ENCODE results near the gene PRDM8. TPM values are rescaled to one million over a fixed set of nuclear protein-coding genes. Genes with fewer than 3 reads are reported as not detected.

PRDM8 gene
- total and polyA plus RNA-seq, 2 of the 8 experiments (the other 6 are each of a cell fraction or from before 2014, with no cell fraction given), result not detected

DNA sequence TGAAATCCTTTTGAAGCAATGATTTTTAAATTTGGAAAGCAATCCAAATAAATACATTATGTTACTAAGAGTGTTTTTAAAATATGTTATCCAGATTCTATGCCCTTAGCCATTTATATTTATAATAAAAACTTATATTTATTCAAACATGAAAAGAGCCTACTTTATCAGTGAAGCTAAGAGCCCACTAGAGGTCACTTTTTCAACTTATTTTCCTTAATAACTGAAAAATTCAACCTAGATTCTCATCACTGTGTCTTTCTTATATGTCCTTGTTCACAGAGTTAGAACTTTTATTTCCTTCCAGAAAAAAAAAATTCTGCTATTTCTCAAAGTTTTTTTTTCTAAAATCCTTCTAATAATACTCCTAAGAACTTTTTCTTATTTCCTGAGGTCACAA lies 23.9 kb downstream of the PRDM8 start:
- H2BK12ac ChIP-seq (ENCODE audit: low read depth, low read length), result no peak overlapping the region
- H2BK15ac ChIP-seq (ENCODE audit: low read length), result no peak overlapping the region
- H3K18ac ChIP-seq (ENCODE audit: extremely low read depth, low read length), result no peak overlapping the region
- FAIRE-seq, result no peak
- no peak overlapping the region for H2AK5ac ChIP-seq (ENCODE audit: low read depth, low read length)
- no peak overlapping the region for H3K4me3 ChIP-seq (ENCODE audit: extremely low read depth in 1 of 4, insufficient read depth in 2 of 4, low read depth in 3 of 4, low read length in 4 of 4)
- no peaks in the 10 kb centered on the region for H3K36me3 ChIP-seq (ENCODE audit: control insufficient read depth in 2 of 4, insufficient read depth in 4 of 4, low read length in 3 of 4)
- no peak overlapping the region for H3K4me2 ChIP-seq (ENCODE audit: insufficient read depth in 1 of 2, low read depth in 2 of 2, low read length in 2 of 2)
- H3K4me1 ChIP-seq (replicated peaks in 1 of 4; ENCODE audit: control insufficient read depth in 3 of 4, insufficient read depth in 4 of 4, low read length in 3 of 4), result no peaks in the 10 kb centered on the region
- no peak overlapping the region for H3K56ac ChIP-seq (replicated peaks; ENCODE audit: insufficient read length, low read depth, low read length)
- H3K23me2 ChIP-seq (ENCODE audit: low read depth, low read length), result no peaks in the 10 kb centered on the region
- no peak overlapping the region for H2BK5ac ChIP-seq (ENCODE audit: low read depth, low read length)
- 0 out of 7 replicates have a peak, but pooled peaks cover 0 to 4% (median 0%) of the 10 kb centered on the region in 4 experiments for H3K27me3 ChIP-seq (replicated peaks in 1 of 4; ENCODE audit: control insufficient read depth in 3 of 4, extremely low read depth in 1 of 4, insufficient read depth in 3 of 4, low read length in 3 of 4)
- H4K8ac ChIP-seq (ENCODE audit: extremely low read depth, insufficient read depth, low read length), result no peak overlapping the region
- H3K9me3 ChIP-seq (ENCODE audit: insufficient read depth in 2 of 2, low read depth in 1 of 2, low read length in 1 of 2), result no peaks in the 10 kb centered on the region
- no peak overlapping the region for H2AFZ ChIP-seq (ENCODE audit: low read length)
- no peaks in the 10 kb centered on the region for H3K79me2 ChIP-seq (ENCODE audit: control insufficient read depth in 1 of 2, insufficient read depth in 2 of 2, low read length in 2 of 2)
- CTCF ChIA-PET (ENCODE audit: partially characterized antibody), result interaction anchor here (0.7 to 3.6 kb wide), 14 partner anchors 12 to 1269 kb away, joined by 3 to 34 read pairs (median 3); no protein-coding TSS in a partner anchor
- no peak overlapping the region for H3K27ac ChIP-seq (ENCODE audit: low read depth, low read length)
- no peak overlapping the region for H3K23ac ChIP-seq (ENCODE audit: insufficient read length)
- no peaks in the 10 kb centered on the region for H4K20me1 ChIP-seq (replicated peaks in 1 of 2; ENCODE audit: control insufficient read depth in 1 of 2, insufficient read depth in 2 of 2, low read length in 2 of 2)
- no peak overlapping the region for H4K5ac ChIP-seq (ENCODE audit: insufficient read length, low read depth, low read length)
- H3K79me1 ChIP-seq (ENCODE audit: low read depth, low read length), result no peaks in the 10 kb centered on the region
- no peak overlapping the region for H2BK120ac ChIP-seq (replicated peaks; ENCODE audit: low read depth, low read length)
- no peak overlapping the region for H3K4ac ChIP-seq (replicated peaks; ENCODE audit: insufficient read length, low read depth, low read length)
- H3K9ac ChIP-seq (replicated peaks in 1 of 4; ENCODE audit: extremely low read depth in 1 of 4, low read depth in 3 of 4, low read length in 3 of 4), result no peak overlapping the region
- DNase-seq (ENCODE audit: low read depth in 1 of 2, low spot score in 2 of 2), result no peak
- TF ChIP-seq SIX5 (IDR thresholded peaks at IDR 0.05; ENCODE audit: low read depth, low read length), result no peak
- TF ChIP-seq, protein P1, sequence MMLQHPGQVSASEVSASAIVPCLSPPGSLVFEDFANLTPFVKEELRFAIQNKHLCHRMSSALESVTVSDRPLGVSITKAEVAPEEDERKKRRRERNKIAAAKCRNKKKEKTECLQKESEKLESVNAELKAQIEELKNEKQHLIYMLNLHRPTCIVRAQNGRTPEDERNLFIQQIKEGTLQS (IDR thresholded peaks at IDR 0.05; ENCODE audit: insufficient read depth, low read depth, low read length), result no peak
- TF ChIP-seq KDM1A (IDR thresholded peaks at IDR 0.05; ENCODE audit: borderline replicate concordance, low read length), result no peak
- TF ChIP-seq RAD21 (IDR thresholded peaks at IDR 0.05 in 1 of 2, conservative IDR thresholded peaks at IDR 0.05 in 1 of 2; ENCODE audit: low read depth in 2 of 2, low read length in 2 of 2), result no peak
- no peak for TF ChIP-seq POLR2AphosphoS5 (IDR thresholded peaks at IDR 0.05; ENCODE audit: low read depth, low read length)
- POLR2A ChIA-PET (ENCODE audit: partially characterized antibody), result no interaction called here
- no peak overlapping the region for H3K14ac ChIP-seq (ENCODE audit: insufficient read length)
- no peak overlapping the region for H2BK20ac ChIP-seq (ENCODE audit: low read length)
- no peak overlapping the region for H4K91ac ChIP-seq (replicated peaks; ENCODE audit: insufficient read length, low read length)

Measured in H1 (cell line).